ENCODE data around the gene MAPK4. TPM values are rescaled to one million over a fixed set of nuclear protein-coding genes. Genes with fewer than 3 reads are reported as not detected.

Gene MAPK4
- total and polyA plus RNA-seq, 10 of the 15 experiments (the other 5 are each of a cell fraction or from before 2014, with no cell fraction given), result 0.03 to 0.11 (median 0.06) TPM; not detected in 4

GRCh38 chr18:50680966-50681365, 121.1 kb downstream of the MAPK4 start:
- CTCF ChIA-PET, result interaction anchor here (0.6 kb wide), 1 partner anchor 990 kb away, joined by 6 read pairs; no protein-coding TSS in a partner anchor
- Histone ChIP-seq H2AFZ (ENCODE audit: control insufficient read depth, low read depth, low read length) (no peak overlapping the region), H3K9me3 (replicated peaks; ENCODE audit: control insufficient read depth, insufficient read depth, low read length) (no peaks in the 10 kb centered on the region), H3K9ac (ENCODE audit: control insufficient read depth, insufficient read depth, low read length) (no peak overlapping the region), H3K79me2 (ENCODE audit: control insufficient read depth, insufficient read depth, low read length) (no peaks in the 10 kb centered on the region), H3K36me3 (ENCODE audit: control insufficient read depth in 2 of 2, insufficient read depth in 2 of 2, low read length in 1 of 2) (no peaks in the 10 kb centered on the region), H3K4me3 (no peak overlapping the region), H4K20me1 (ENCODE audit: control insufficient read depth, insufficient read depth) (no peaks in the 10 kb centered on the region), H3K27ac (ENCODE audit: control insufficient read depth, insufficient read depth) (no peak overlapping the region), H3K4me2 (ENCODE audit: control insufficient read depth, insufficient read depth) (no peak overlapping the region), H3K27me3 (replicated peaks in 1 of 2; ENCODE audit: control insufficient read depth in 2 of 2, insufficient read depth in 2 of 2, low read length in 1 of 2) (no peaks in the 10 kb centered on the region; a peak in 1 of 4 replicates), H3K4me1 (ENCODE audit: control insufficient read depth, insufficient read depth, low read length) (no peaks in the 10 kb centered on the region)
- no TSS peak for BruUV-seq (replicated peaks)
- intact Hi-C loops (cut with micrococcal nuclease; ENCODE audit: unreplicated experiment), result no loop called here
- TF ChIP-seq, protein P1, sequence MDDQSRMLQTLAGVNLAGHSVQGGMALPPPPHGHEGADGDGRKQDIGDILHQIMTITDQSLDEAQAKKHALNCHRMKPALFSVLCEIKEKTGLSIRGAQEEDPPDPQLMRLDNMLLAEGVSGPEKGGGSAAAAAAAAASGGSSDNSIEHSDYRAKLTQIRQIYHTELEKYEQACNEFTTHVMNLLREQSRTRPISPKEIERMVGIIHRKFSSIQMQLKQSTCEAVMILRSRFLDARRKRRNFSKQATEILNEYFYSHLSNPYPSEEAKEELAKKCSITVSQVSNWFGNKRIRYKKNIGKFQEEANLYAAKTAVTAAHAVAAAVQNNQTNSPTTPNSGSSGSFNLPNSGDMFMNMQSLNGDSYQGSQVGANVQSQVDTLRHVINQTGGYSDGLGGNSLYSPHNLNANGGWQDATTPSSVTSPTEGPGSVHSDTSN (IDR thresholded peaks at IDR 0.05; ENCODE audit: insufficient replicate concordance, low read depth, low read length), result no peak
- TF ChIP-seq CBX5 (IDR thresholded peaks at IDR 0.05; ENCODE audit: low read depth) (no peak), STAT3 (IDR thresholded peaks at IDR 0.05; ENCODE audit: low read depth, low read length) (no peak), CHD2 (IDR thresholded peaks at IDR 0.05; ENCODE audit: borderline replicate concordance, low read depth, low read length) (no peak), MYB (IDR thresholded peaks at IDR 0.05; ENCODE audit: borderline replicate concordance, low read depth, low read length) (no peak), EGR1 (IDR thresholded peaks at IDR 0.05; ENCODE audit: borderline replicate concordance in 1 of 2, low read depth in 2 of 2, low read length in 2 of 2) (no peak), TBL1XR1 (IDR thresholded peaks at IDR 0.05; ENCODE audit: low read depth, low read length) (no peak), ESRRA (IDR thresholded peaks at IDR 0.05; ENCODE audit: low read length) (no peak), POU2F2 (IDR thresholded peaks at IDR 0.05; ENCODE audit: borderline replicate concordance, low read depth, low read length) (no peak), EZH2 (IDR thresholded peaks at IDR 0.05; ENCODE audit: borderline replicate concordance, control insufficient read depth, low read depth, low read length) (no peak), MTA3 (IDR thresholded peaks at IDR 0.05; ENCODE audit: borderline replicate concordance, low read length) (no peak), CBFB (IDR thresholded peaks at IDR 0.05; ENCODE audit: low read depth) (no peak), SIX5 (IDR thresholded peaks at IDR 0.05; ENCODE audit: low read depth, low read length, severe bottlenecking) (no peak), EP300 (IDR thresholded peaks at IDR 0.05; ENCODE audit: borderline replicate concordance in 1 of 2, control insufficient read depth in 1 of 2, low read depth in 2 of 2, low read length in 2 of 2) (no peak), KDM1A (IDR thresholded peaks at IDR 0.05; ENCODE audit: borderline replicate concordance) (no peak), ZSCAN29 (IDR thresholded peaks at IDR 0.05) (no peak), ZNF592 (IDR thresholded peaks at IDR 0.05) (no peak), TCF3 (IDR thresholded peaks at IDR 0.05; ENCODE audit: borderline replicate concordance, insufficient read depth, low read depth, low read length) (no peak), NR2C1 (IDR thresholded peaks at IDR 0.05) (no peak)
- DNase-seq (ENCODE audit: low read depth, low spot score) (no peak), ATAC-seq (no peak), FAIRE-seq (no peak)
- SMC1A ChIA-PET (ENCODE audit: uncharacterized antibody, unreplicated experiment), result interaction anchor here (0.6 to 0.8 kb wide), 2 partner anchors 11 to 20 kb away, joined by 3 to 4 read pairs; no protein-coding TSS in a partner anchor
- RAD21 ChIA-PET (ENCODE audit: unreplicated experiment), result no interaction called here
- in situ Hi-C loops (cut with MboI), result no loop called here
- 0% methylated on average over 1 of the region's 1 CpG for WGBS (ENCODE audit: insufficient coverage, insufficient replicate concordance, low lambda C conversion rate, missing lambda C conversion rate)
- POLR2A ChIA-PET, result no interaction called here

Measured in GM12878 (cell line).